ENCODE measurements around the gene ST8SIA3. TPM values are rescaled to one million over a fixed set of nuclear protein-coding genes. Genes with fewer than 3 reads are reported as not detected.

ST8SIA3 gene
- total and polyA plus RNA-seq, 2 experiments from 2014 or later, result not detected

DNA sequence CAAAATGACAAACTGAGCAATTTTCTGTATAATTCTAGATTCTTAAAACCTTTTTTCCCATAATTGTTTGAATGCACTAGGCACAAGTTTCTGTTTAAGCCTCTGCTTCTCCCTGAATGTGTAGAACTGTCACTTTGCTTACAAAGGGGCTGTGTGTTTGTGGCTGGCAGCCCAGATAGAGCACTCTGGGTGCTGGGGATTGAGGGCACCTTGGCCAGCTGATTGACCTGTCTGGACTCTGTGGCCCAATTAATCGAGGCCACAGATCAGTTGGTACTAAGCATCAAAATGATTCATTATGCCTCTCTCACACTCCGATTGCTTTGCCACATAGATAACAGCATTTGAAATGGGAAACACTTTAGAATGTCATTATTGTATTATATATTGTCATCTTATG, 12.1 kb downstream of the ST8SIA3 start:
- Histone ChIP-seq H3K9ac (no peak overlapping the region), H3K4me1 (ENCODE audit: insufficient read depth) (no peaks in the 10 kb centered on the region), H4K20me1 (ENCODE audit: insufficient read depth) (no peaks in the 10 kb centered on the region), H3K9me2 (ENCODE audit: insufficient read depth) (no peaks in the 10 kb centered on the region), H3K36me3 (ENCODE audit: low read depth) (no peaks in the 10 kb centered on the region), H3K27me3 (replicated peaks; ENCODE audit: insufficient read depth) (no peaks in the 10 kb centered on the region), H3K4me3 (no peak overlapping the region), H2AFZ (no peak overlapping the region), H3F3A (ENCODE audit: insufficient read depth) (no peaks in the 10 kb centered on the region), H3K9me3 (ENCODE audit: low read depth) (no peaks in the 10 kb centered on the region), H3K27ac (no peak overlapping the region), H3K79me2 (ENCODE audit: insufficient read depth) (no peaks in the 10 kb centered on the region), H3K4me2 (ENCODE audit: unreplicated experiment) (no peak overlapping the region)
- 9 to 19% methylated on average over 2 of the region's 2 CpGs for WGBS, 2 experiments (ENCODE audit: low coverage in 1 of 2, low lambda C conversion rate in 2 of 2, missing lambda C conversion rate in 2 of 2)
- in situ Hi-C loops (cut with MboI), result no loop called here
- DNase-seq, result no peak
- TF ChIP-seq EZH2phosphoT487 (IDR thresholded peaks at IDR 0.05; ENCODE audit: insufficient read depth, low read depth) (no peak), EZH2 (IDR thresholded peaks at IDR 0.05; ENCODE audit: insufficient read depth, poor library complexity, severe bottlenecking) (no peak)

DNA sequence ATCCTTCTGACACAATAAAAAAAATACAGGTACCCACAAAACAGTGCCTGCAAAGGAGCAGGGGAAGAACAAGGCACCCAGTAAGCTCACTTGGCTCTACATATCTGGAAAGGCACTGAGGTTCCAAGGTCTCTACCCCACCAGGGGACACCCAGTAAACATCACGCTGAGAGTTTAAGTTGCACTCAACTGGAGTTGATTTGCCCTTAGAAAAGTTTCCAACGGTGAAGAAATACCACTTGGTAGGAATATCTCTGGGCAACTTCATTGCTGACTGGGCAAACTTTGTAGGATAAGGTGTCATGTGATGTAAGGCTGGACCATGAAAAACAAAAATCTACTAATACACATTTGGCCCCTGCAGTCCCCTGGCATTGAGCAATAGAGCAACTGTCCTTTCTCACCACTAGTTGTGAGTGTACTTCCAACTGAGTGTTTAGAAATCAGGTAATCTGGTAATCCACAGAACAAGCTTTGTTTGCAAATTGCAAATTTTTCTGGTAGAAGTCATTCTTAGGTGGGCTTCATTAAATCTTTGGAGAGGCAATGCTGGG, 14.2 kb downstream of the ST8SIA3 start:
- no peak for DNase-seq
- H3K9me3 ChIP-seq (ENCODE audit: low read depth), result no peaks in the 10 kb centered on the region
- in situ Hi-C loops (cut with MboI), result no loop called here
- no peaks in the 10 kb centered on the region for H3K9me2 ChIP-seq (ENCODE audit: insufficient read depth)
- no peak for TF ChIP-seq EZH2 (IDR thresholded peaks at IDR 0.05; ENCODE audit: insufficient read depth, poor library complexity, severe bottlenecking)
- no peak for TF ChIP-seq EZH2phosphoT487 (IDR thresholded peaks at IDR 0.05; ENCODE audit: insufficient read depth, low read depth)
- H4K20me1 ChIP-seq (ENCODE audit: insufficient read depth), result no peaks in the 10 kb centered on the region
- H3K27me3 ChIP-seq (replicated peaks; ENCODE audit: insufficient read depth), result no peaks in the 10 kb centered on the region
- H3K36me3 ChIP-seq (ENCODE audit: low read depth), result no peaks in the 10 kb centered on the region
- H3K4me1 ChIP-seq (ENCODE audit: insufficient read depth), result no peaks in the 10 kb centered on the region
- no peak overlapping the region for H3K4me2 ChIP-seq (ENCODE audit: unreplicated experiment)
- no peak overlapping the region for H2AFZ ChIP-seq
- no peaks in the 10 kb centered on the region for H3F3A ChIP-seq (ENCODE audit: insufficient read depth)
- no peak overlapping the region for H3K27ac ChIP-seq
- no peaks in the 10 kb centered on the region for H3K79me2 ChIP-seq (ENCODE audit: insufficient read depth)
- no peak overlapping the region for H3K4me3 ChIP-seq
- H3K9ac ChIP-seq, result no peak overlapping the region
- 7 to 10% methylated on average over 2 of the region's 2 CpGs for WGBS, 2 experiments (ENCODE audit: low coverage in 1 of 2, low lambda C conversion rate in 2 of 2, missing lambda C conversion rate in 2 of 2)

DNA sequence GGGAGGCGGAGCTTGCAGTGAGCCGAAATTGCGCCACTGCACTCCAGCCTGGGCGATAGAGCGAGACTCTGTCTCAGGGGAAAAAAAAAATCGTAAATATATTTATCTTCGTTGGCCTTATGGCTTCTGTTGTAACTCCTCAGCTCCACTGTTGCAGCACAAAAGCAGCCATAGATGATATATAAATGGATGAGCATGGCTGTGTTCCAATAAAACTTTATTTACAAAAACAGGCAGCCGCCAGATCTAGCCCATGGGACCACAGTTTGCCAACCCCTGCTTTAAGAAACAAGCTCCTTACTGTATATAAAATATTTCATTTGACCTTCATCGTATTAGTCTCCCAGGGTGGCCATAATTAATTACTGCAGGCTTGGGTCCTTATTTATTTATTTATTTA, 20.1 kb downstream of the ST8SIA3 start:
- H4K20me1 ChIP-seq (ENCODE audit: insufficient read depth), result no peaks in the 10 kb centered on the region
- H3K27me3 ChIP-seq (replicated peaks; ENCODE audit: insufficient read depth), result no peaks in the 10 kb centered on the region
- no peak for TF ChIP-seq EZH2 (IDR thresholded peaks at IDR 0.05; ENCODE audit: insufficient read depth, poor library complexity, severe bottlenecking)
- TF ChIP-seq EZH2phosphoT487 (IDR thresholded peaks at IDR 0.05; ENCODE audit: insufficient read depth, low read depth), result no peak
- no peak overlapping the region for H3K4me3 ChIP-seq
- in situ Hi-C loops (cut with MboI), result no loop called here
- H3K4me2 ChIP-seq (ENCODE audit: unreplicated experiment), result no peak overlapping the region
- no peaks in the 10 kb centered on the region for H3K36me3 ChIP-seq (ENCODE audit: low read depth)
- WGBS, 2 experiments (ENCODE audit: low coverage in 1 of 2, low lambda C conversion rate in 2 of 2, missing lambda C conversion rate in 2 of 2), result 48 to 52% methylated on average over 9 of the region's 9 CpGs
- no peaks in the 10 kb centered on the region for H3K9me2 ChIP-seq (ENCODE audit: insufficient read depth)
- H3K4me1 ChIP-seq (ENCODE audit: insufficient read depth), result no peaks in the 10 kb centered on the region
- H3K79me2 ChIP-seq (ENCODE audit: insufficient read depth), result no peaks in the 10 kb centered on the region
- no peaks in the 10 kb centered on the region for H3F3A ChIP-seq (ENCODE audit: insufficient read depth)
- no peak overlapping the region for H3K9ac ChIP-seq
- no peak overlapping the region for H2AFZ ChIP-seq
- DNase-seq, result no peak
- no peaks in the 10 kb centered on the region for H3K9me3 ChIP-seq (ENCODE audit: low read depth)
- H3K27ac ChIP-seq, result no peak overlapping the region

DNA sequence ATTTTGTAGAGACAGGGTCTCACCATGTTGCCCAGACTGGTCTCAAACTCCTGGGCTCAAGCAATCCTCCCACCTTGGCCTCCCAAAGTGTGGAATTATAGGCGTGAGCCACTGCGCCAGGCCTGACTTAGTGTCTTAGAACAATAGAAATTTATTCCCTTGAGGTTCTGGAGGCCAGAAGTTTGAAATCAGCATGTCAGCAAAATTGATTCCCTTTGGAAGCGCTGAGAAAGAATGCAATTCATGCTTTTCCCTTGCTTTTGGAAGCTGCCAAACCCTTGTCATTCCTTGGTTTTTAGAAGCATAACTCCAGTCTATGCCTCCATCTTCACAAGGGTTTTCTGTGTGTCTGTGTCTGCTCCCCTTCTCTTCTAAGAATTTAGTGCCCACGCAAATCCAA, 20.7 kb downstream of the ST8SIA3 start:
- Histone ChIP-seq H3K36me3 (ENCODE audit: low read depth) (no peaks in the 10 kb centered on the region), H3F3A (ENCODE audit: insufficient read depth) (no peaks in the 10 kb centered on the region), H4K20me1 (ENCODE audit: insufficient read depth) (no peaks in the 10 kb centered on the region), H3K9me2 (ENCODE audit: insufficient read depth) (no peaks in the 10 kb centered on the region), H3K27ac (no peak overlapping the region), H3K4me1 (ENCODE audit: insufficient read depth) (no peaks in the 10 kb centered on the region), H3K79me2 (ENCODE audit: insufficient read depth) (no peaks in the 10 kb centered on the region), H3K4me2 (ENCODE audit: unreplicated experiment) (no peak overlapping the region), H3K27me3 (replicated peaks; ENCODE audit: insufficient read depth) (no peaks in the 10 kb centered on the region), H3K9me3 (ENCODE audit: low read depth) (no peaks in the 10 kb centered on the region), H3K4me3 (no peak overlapping the region), H2AFZ (no peak overlapping the region), H3K9ac (no peak overlapping the region)
- TF ChIP-seq EZH2 (IDR thresholded peaks at IDR 0.05; ENCODE audit: insufficient read depth, poor library complexity, severe bottlenecking) (no peak), EZH2phosphoT487 (IDR thresholded peaks at IDR 0.05; ENCODE audit: insufficient read depth, low read depth) (no peak)
- in situ Hi-C loops (cut with MboI), result no loop called here
- DNase-seq, result no peak
- 52 to 57% methylated on average over 4 of the region's 4 CpGs for WGBS, 2 experiments (ENCODE audit: low coverage in 1 of 2, low lambda C conversion rate in 2 of 2, missing lambda C conversion rate in 2 of 2)

DNA sequence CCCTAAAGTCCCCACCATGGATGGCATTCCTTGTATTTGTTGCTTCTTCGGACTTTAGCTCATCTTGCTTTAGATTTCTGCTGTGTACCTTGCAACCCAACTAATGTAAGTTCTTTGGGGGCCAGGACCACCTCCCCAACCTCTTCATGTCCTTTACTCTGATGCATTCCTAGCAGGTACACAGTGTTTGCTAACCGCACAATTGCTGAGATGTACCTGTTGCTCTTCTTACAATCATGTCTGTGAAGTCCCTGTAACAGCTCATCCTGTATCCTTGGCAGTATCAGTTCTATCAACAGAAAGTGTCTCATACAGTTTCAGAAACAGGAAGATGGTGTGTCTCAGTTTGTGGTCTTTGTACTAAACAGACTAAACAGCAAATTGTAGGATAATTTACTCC, 24.1 kb downstream of the ST8SIA3 start:
- Histone ChIP-seq H3K9ac (no peak overlapping the region), H3K27ac (no peak overlapping the region), H3K79me2 (ENCODE audit: insufficient read depth) (no peaks in the 10 kb centered on the region), H3K4me1 (ENCODE audit: insufficient read depth) (no peaks in the 10 kb centered on the region), H3K9me2 (ENCODE audit: insufficient read depth) (no peaks in the 10 kb centered on the region), H3K36me3 (ENCODE audit: low read depth) (no peaks in the 10 kb centered on the region), H4K20me1 (ENCODE audit: insufficient read depth) (no peaks in the 10 kb centered on the region), H2AFZ (no peak overlapping the region), H3K9me3 (ENCODE audit: low read depth) (no peaks in the 10 kb centered on the region), H3K4me3 (no peak overlapping the region), H3K27me3 (replicated peaks; ENCODE audit: insufficient read depth) (peaks cover 4% of the 10 kb centered on the region; the same call in 1 of the 2 replicates), H3F3A (ENCODE audit: insufficient read depth) (no peaks in the 10 kb centered on the region), H3K4me2 (ENCODE audit: unreplicated experiment) (no peak overlapping the region)
- TF ChIP-seq EZH2phosphoT487 (IDR thresholded peaks at IDR 0.05; ENCODE audit: insufficient read depth, low read depth) (no peak), EZH2 (IDR thresholded peaks at IDR 0.05; ENCODE audit: insufficient read depth, poor library complexity, severe bottlenecking) (no peak)
- WGBS, 2 experiments (ENCODE audit: low coverage in 1 of 2, low lambda C conversion rate in 2 of 2, missing lambda C conversion rate in 2 of 2), result 35 to 40% methylated on average over 2 of the region's 2 CpGs
- in situ Hi-C loops (cut with MboI), result no loop called here
- no peak for DNase-seq

All from GM23248 (cell line).